Tibial artery (tissue), 4 donors: Measurements from ENCODE around the gene ATG4C.
"Not testable (repeated sequence)": the region's sequence is repeated elsewhere in the genome, so short reads cannot be mapped to it uniquely, and the experiment has no call there.

Experiments
- DNase-seq, 2 donors: peaks; one replicate each; pipeline ENCODE4 v3.0.0-alpha.2; 2019
- H3K27ac ChIP-seq, 2 donors: fragments of 200-600 bp; sonication (generic) in 1 of 2; 1 replicate in 1 of 2; 2 replicates in 1 of 2; pipeline ENCODE4 v1.5.1; 2018 to 2019; ENCODE audit warnings: mild to moderate bottlenecking in 1 of 2
- H3K27me3 ChIP-seq, 2 donors: fragments of 200-600 bp; sonication (generic) in 1 of 2; one replicate each; pipeline versions ENCODE4 v1.5.1 to v1.6.0; 2016 to 2019
- H3K36me3 ChIP-seq, 3 donors: fragments of 200-600 bp; sonication (generic) in 2 of 3; one replicate each; pipeline ENCODE4 v1.5.1; 2016 to 2019; ENCODE audit warnings: mild to moderate bottlenecking in 2 of 3
- H3K4me1 ChIP-seq, 4 donors: fragments of 200-600 bp; sonication (generic) in 2 of 4; 1 replicate in 3 of 4; 2 replicates in 1 of 4; pipeline ENCODE4 v1.5.1; 2016 to 2019
- H3K4me3 ChIP-seq, 2 donors: fragments of 200-600 bp; sonication (generic) in 1 of 2; 1 replicate in 1 of 2; 2 replicates in 1 of 2; pipeline ENCODE4 v1.5.1; 2018 to 2019; ENCODE audit warnings: mild to moderate bottlenecking in 2 of 2
- H3K9me3 ChIP-seq, 3 donors: fragments of 200-600 bp; sonication (generic) in 1 of 3; one replicate each; pipeline ENCODE4 v1.5.1; 2016 to 2019
- intact Hi-C: fragments of 100-400 bp; cut with DNase I; formaldehyde crosslinking; loops from one replicate; pipeline ENCODE4 v1.15.0; 2023; ENCODE audit warnings: low total_unique reads
- TF ChIP-seq, protein P1 (sequence below), 2 experiments: fragments of 200-600 bp in 1 of 2; fragments of 450-650 bp in 1 of 2; IDR thresholded peaks; one replicate each; pipeline ENCODE4 v1.5.1; 2017 to 2019; ENCODE audit warnings: antibody characterized with exemption in 2 of 2, mild to moderate bottlenecking in 1 of 2, moderate library complexity in 1 of 2

ATG4C gene

DNA sequence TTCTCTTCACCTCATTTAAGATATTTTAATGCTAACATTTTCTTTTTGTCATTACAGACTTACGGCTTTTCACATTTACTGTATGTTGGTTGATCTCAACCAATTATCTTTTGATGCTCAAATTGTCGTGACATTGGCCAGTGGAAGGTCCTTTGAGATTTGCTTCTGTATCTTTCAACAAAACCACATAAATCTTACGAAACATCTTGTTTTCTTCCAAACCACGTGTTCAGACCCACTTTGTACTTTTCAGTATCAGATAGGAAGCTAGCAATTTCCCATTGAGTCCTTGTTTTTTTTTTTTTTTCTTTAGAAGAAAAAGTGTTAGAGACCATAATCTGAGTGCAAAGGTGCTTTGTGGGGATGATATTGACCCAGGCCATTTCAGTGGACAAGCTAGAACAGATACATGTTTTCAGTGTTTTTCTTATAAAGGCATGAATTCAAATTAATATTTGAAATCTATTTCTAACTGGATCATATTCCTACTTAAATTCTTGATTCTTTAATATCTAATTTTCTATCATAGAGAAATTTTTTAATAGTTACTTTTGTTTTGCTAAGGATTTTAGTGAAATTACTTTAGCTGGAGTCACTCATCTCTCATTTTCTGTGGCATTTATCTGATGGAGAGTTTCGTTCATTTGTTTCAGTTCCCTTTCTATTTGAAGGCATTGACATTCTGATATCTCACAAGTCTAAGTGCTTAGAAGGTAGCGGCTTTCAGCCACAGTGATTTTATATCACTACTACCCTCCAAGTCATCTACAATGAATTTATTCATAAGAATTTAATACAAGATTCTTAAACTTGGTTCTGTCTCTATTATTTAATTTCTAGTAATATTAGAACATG lies 26.7 kb downstream of the ATG4C start:
- no peaks in the 10 kb centered on the region for H3K4me1 ChIP-seq
- peaks cover 4 to 29% (median 16%) of the 10 kb centered on the region in 3 donors for H3K36me3 ChIP-seq
- H3K27ac ChIP-seq, result no peak overlapping the region
- TF ChIP-seq, protein P1, sequence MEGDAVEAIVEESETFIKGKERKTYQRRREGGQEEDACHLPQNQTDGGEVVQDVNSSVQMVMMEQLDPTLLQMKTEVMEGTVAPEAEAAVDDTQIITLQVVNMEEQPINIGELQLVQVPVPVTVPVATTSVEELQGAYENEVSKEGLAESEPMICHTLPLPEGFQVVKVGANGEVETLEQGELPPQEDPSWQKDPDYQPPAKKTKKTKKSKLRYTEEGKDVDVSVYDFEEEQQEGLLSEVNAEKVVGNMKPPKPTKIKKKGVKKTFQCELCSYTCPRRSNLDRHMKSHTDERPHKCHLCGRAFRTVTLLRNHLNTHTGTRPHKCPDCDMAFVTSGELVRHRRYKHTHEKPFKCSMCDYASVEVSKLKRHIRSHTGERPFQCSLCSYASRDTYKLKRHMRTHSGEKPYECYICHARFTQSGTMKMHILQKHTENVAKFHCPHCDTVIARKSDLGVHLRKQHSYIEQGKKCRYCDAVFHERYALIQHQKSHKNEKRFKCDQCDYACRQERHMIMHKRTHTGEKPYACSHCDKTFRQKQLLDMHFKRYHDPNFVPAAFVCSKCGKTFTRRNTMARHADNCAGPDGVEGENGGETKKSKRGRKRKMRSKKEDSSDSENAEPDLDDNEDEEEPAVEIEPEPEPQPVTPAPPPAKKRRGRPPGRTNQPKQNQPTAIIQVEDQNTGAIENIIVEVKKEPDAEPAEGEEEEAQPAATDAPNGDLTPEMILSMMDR (IDR thresholded peaks at IDR 0.05), result no peak
- no peaks in the 10 kb centered on the region for H3K9me3 ChIP-seq
- intact Hi-C loops, result no loop called here
- no peak for DNase-seq
- H3K27me3 ChIP-seq, result no peaks in the 10 kb centered on the region
- H3K4me3 ChIP-seq, result no peak overlapping the region

DNA sequence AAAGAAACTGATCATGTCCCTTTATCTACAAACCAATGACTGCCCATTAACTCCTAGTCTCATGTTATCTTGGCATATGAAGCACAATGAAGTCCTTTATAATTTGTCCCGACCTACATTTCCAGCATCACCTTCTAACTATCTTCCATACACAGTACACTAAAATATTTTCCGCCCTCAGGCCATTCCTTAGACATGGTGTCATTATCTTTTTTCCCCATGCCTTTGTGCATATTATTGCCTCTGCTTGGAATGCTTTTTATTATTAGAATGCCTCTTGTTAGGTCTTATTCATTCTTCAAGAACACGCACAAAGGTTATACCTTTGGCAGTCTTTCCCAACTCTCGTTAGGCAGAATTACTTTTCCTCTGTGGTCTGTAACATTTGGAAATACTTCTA lies 39.6 kb downstream of the ATG4C start:
- Histone ChIP-seq H3K36me3 (peaks cover 0 to 7% (median 0%) of the 10 kb centered on the region in 3 donors), H3K9me3 (no peaks in the 10 kb centered on the region), H3K27me3 (no peaks in the 10 kb centered on the region), H3K4me3 (no peak overlapping the region), H3K27ac (no peak overlapping the region), H3K4me1 (no peaks in the 10 kb centered on the region)
- intact Hi-C loops, result no loop called here
- TF ChIP-seq, protein P1 (IDR thresholded peaks at IDR 0.05), result no peak
- no peak for DNase-seq

DNA sequence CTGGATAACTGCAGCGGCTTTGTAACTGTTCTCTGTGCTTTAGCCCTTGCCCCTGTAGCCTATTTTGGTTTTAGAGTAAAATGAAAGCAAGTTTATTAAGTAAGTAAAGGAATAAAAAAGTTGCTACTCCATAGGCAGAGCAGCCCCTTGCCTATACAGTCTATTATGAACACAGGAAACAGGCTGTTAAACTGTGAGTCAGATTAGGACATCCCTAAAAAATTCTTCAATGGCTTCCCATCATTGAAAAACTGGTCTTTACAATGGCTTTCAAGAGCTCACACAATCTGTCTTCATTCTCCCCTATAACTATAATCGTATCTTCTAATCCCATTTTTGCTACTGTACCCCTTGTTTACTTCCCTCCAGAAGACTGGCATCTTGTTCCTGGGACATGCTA lies 43.0 kb downstream of the ATG4C start:
- H3K36me3 ChIP-seq, result peaks cover 0 to 1% (median 0%) of the 10 kb centered on the region in 3 donors
- DNase-seq, result no peak
- no peaks in the 10 kb centered on the region for H3K27me3 ChIP-seq
- intact Hi-C loops, result no loop called here
- H3K27ac ChIP-seq, result no peak overlapping the region
- TF ChIP-seq, protein P1 (IDR thresholded peaks at IDR 0.05), result no peak
- H3K4me3 ChIP-seq, result no peak overlapping the region
- no peaks in the 10 kb centered on the region for H3K9me3 ChIP-seq
- H3K4me1 ChIP-seq, result no peaks in the 10 kb centered on the region

DNA sequence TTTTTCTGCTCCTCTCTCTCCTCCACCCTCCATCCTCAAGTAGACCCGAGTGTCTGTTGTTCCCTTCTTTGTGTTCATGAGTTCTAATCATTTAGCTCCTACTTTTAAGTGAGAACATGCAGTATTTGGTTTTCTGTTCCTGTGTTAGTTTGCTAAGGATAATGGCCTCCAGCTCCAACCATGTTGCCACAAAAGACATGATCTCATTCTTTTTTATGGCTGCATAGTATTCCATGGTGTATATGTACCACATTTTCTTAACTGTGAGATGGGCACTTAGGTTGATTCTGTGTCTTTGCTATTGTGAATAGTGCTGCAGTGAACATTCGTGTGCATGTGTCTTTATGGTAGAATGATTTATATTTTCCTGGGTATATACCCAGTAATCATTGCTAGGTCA lies 43.9 kb downstream of the ATG4C start:
- DNase-seq, intact Hi-C loops, H3K27me3 ChIP-seq: not testable (repeated sequence)

DNA sequence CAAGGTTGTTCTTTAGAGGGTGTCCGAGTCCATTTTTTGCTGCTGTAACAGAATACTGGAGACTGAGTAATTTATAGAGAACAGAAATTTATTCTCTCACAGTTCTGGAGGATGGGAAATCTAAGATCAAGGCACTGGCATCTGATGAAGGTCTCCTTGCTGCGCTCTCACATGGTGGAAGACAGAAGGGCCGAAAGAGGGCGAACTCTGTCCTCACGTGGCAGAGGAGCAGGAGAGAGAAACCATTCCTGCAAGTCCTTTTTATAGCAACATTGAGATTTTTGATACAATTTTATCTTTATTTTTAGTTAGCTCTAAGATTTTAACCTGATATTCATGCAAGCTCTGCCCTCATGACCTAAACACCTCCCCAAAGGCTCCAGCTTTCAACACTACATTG lies 48.3 kb downstream of the ATG4C start:
- no peak for DNase-seq
- TF ChIP-seq, protein P1 (IDR thresholded peaks at IDR 0.05), result no peak
- no peak overlapping the region for H3K27ac ChIP-seq
- H3K4me1 ChIP-seq, result no peaks in the 10 kb centered on the region
- no peaks in the 10 kb centered on the region for H3K9me3 ChIP-seq
- no peak overlapping the region for H3K4me3 ChIP-seq
- H3K27me3 ChIP-seq, result no peaks in the 10 kb centered on the region
- peaks cover 0 to 12% (median 8%) of the 10 kb centered on the region in 3 donors for H3K36me3 ChIP-seq
- intact Hi-C loops, result no loop called here

More for the DNA sequence above, 43.9 kb downstream of the ATG4C start:
- H3K4me1 ChIP-seq, H3K9me3 ChIP-seq, H3K36me3 ChIP-seq, H3K4me3 ChIP-seq, H3K27ac ChIP-seq: not testable (repeated sequence)

DNA sequence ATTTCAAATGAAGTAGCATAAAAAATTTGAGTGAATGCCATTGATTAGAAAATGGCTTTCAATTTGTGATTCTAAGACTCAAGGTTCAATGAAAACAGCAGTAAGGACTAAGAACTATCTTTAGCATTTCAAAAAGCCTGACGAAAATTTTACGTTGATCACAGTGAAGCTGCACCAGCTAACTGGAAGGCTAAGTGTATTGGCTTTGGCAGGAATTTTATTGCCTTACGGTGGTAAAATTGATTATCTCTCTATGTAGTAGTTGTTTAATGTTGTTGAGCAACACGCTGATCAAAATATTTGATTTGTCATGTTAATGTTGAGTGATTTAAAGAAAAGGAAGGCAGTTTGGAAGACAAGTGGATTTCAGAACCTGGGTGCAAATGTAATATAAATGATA lies 49.6 kb downstream of the ATG4C start:
- no peaks in the 10 kb centered on the region for H3K4me1 ChIP-seq
- TF ChIP-seq, protein P1 (IDR thresholded peaks at IDR 0.05), result no peak
- no peak for DNase-seq
- intact Hi-C loops, result no loop called here
- peaks cover 0 to 18% (median 8%) of the 10 kb centered on the region in 3 donors for H3K36me3 ChIP-seq
- no peak overlapping the region for H3K27ac ChIP-seq
- H3K27me3 ChIP-seq, result no peaks in the 10 kb centered on the region
- H3K9me3 ChIP-seq, result no peaks in the 10 kb centered on the region
- H3K4me3 ChIP-seq, result no peak overlapping the region
